ENCODE measurements around the gene KAT2B. TPM values are rescaled to one million over a fixed set of nuclear protein-coding genes. Genes with fewer than 3 reads are reported as not detected.

Gene KAT2B
- total and polyA plus RNA-seq, 10 donors = 13.6 to 64.3 (median 54.1) TPM

GRCh38 chr3:20121088-20121487 is 80.8 kb downstream of the KAT2B start:
- intact Hi-C loops (cut with DNase I; ENCODE audit: low total_unique reads) = no loop called here
- DNase-seq = no peak
- 90 to 98% (median 94%) methylated on average over 3 of the region's 3 CpGs for WGBS, 5 donors

GRCh38 chr3:20123131-20123652 is 82.9 kb downstream of the KAT2B start:
- no peak for TF ChIP-seq POLR2A (IDR thresholded peaks at IDR 0.05)
- TF ChIP-seq POLR2AphosphoS5 (IDR thresholded peaks at IDR 0.05) = no peak
- no peak for TF ChIP-seq CTCF (IDR thresholded peaks at IDR 0.05 in 8 of 11, conservative IDR thresholded peaks at IDR 0.05 in 3 of 11)
- Histone ChIP-seq H3K4me3 (no peak overlapping the region), H3K4me1 (peaks cover 0 to 28% (median 14%) of the 10 kb centered on the region in 6 donors), H3K36me3 (peaks cover 0 to 99% (median 50%) of the 10 kb centered on the region in 6 donors), H3K9me3 (no peaks in the 10 kb centered on the region), H3K27me3 (replicated peaks in 1 of 7) (no peaks in the 10 kb centered on the region), H3K27ac (no peak overlapping the region)
- intact Hi-C loops (cut with DNase I; ENCODE audit: low total_unique reads) = no loop called here
- 94 to 100% (median 95%) methylated on average over 2 of the region's 2 CpGs for WGBS, 5 donors
- DNase-seq = no peak

More at GRCh38 chr3:20121088-20121487, 80.8 kb downstream of the KAT2B start:
- peaks cover 2 to 96% (median 51%) of the 10 kb centered on the region in 6 donors for H3K36me3 ChIP-seq
- H3K27me3 ChIP-seq (replicated peaks in 1 of 7) = no peaks in the 10 kb centered on the region
- no peak overlapping the region for H3K27ac ChIP-seq
- peaks cover 0 to 11% (median 5%) of the 10 kb centered on the region in 6 donors for H3K4me1 ChIP-seq
- H3K9me3 ChIP-seq = no peaks in the 10 kb centered on the region
- H3K4me3 ChIP-seq = no peak overlapping the region
- TF ChIP-seq POLR2A (IDR thresholded peaks at IDR 0.05) (no peak), POLR2AphosphoS5 (IDR thresholded peaks at IDR 0.05) (no peak), CTCF (IDR thresholded peaks at IDR 0.05 in 8 of 11, conservative IDR thresholded peaks at IDR 0.05 in 3 of 11) (no peak)

GRCh38 chr3:20125289-20125688 is 85.0 kb downstream of the KAT2B start:
- WGBS, 5 donors = 89 to 96% (median 95%) methylated on average over 3 to 4 of the region's 4 CpGs

More at GRCh38 chr3:20125289-20125688, 85.0 kb downstream of the KAT2B start:
- Histone ChIP-seq H3K9me3 (no peaks in the 10 kb centered on the region), H3K27ac (peak overlapping the region in 7 of 8 donors; percentile 28 to 80 (median 70)), H3K4me3 (no peak overlapping the region), H3K36me3 (peaks cover 0 to 97% (median 44%) of the 10 kb centered on the region in 6 donors), H3K4me1 (peaks cover 0 to 28% (median 14%) of the 10 kb centered on the region in 6 donors), H3K27me3 (replicated peaks in 1 of 7) (no peaks in the 10 kb centered on the region)
- no peak for DNase-seq
- intact Hi-C loops (cut with DNase I; ENCODE audit: low total_unique reads) = no loop called here
- no peak for TF ChIP-seq POLR2AphosphoS5 (IDR thresholded peaks at IDR 0.05)
- no peak for TF ChIP-seq POLR2A (IDR thresholded peaks at IDR 0.05)
- no peak for TF ChIP-seq CTCF (IDR thresholded peaks at IDR 0.05 in 8 of 11, conservative IDR thresholded peaks at IDR 0.05 in 3 of 11)
